Measurements from ENCODE around the gene SFMBT1.

Gene SFMBT1

DNA sequence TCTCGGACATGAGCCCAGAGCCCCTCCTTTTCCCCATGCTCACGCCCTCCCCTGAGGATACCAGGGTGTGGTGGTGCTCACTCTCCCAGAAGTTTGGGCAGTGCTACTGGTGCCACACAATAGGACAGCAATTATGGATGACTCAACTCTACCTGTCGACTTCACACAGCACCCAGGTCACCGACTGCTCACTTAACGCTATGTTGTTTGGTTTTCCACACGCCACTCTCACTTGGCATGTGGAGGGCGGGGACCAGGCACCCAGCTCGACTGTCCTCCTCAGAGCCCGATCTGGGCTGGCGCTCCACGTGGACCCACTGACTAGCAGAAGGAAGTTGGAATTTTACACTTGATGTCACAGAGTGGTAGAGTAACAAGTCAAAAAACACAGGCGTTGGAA is 179.4 kb downstream of the SFMBT1 start:
- Histone ChIP-seq H3K4me3 (ENCODE audit: low read depth, low read length) (no peak overlapping the region), H3K79me2 (peaks cover 2% of the 10 kb centered on the region), H3K4me1 (no peaks in the 10 kb centered on the region), H3K27ac (no peak overlapping the region), H3K27me3 (ENCODE audit: control insufficient read depth, insufficient read depth, low read length) (no peaks in the 10 kb centered on the region), H2AFZ (no peak overlapping the region), H3K9me3 (ENCODE audit: control insufficient read depth, low read length) (no peaks in the 10 kb centered on the region), H3K36me3 (ENCODE audit: control insufficient read depth, insufficient read depth, low read length) (no peaks in the 10 kb centered on the region), H3K4me2 (ENCODE audit: low read length) (no peak overlapping the region), H3K9ac (no peak overlapping the region)
- TF ChIP-seq, protein P1, sequence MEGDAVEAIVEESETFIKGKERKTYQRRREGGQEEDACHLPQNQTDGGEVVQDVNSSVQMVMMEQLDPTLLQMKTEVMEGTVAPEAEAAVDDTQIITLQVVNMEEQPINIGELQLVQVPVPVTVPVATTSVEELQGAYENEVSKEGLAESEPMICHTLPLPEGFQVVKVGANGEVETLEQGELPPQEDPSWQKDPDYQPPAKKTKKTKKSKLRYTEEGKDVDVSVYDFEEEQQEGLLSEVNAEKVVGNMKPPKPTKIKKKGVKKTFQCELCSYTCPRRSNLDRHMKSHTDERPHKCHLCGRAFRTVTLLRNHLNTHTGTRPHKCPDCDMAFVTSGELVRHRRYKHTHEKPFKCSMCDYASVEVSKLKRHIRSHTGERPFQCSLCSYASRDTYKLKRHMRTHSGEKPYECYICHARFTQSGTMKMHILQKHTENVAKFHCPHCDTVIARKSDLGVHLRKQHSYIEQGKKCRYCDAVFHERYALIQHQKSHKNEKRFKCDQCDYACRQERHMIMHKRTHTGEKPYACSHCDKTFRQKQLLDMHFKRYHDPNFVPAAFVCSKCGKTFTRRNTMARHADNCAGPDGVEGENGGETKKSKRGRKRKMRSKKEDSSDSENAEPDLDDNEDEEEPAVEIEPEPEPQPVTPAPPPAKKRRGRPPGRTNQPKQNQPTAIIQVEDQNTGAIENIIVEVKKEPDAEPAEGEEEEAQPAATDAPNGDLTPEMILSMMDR (IDR thresholded peaks at IDR 0.05) = no peak

- Histone ChIP-seq H3K27me3 (ENCODE audit: control insufficient read depth, insufficient read depth, low read length) (no peaks in the 10 kb centered on the region), H3K79me2 (peaks cover 2% of the 10 kb centered on the region), H3K36me3 (ENCODE audit: control insufficient read depth, insufficient read depth, low read length) (no peaks in the 10 kb centered on the region), H2AFZ (no peak overlapping the region), H3K4me3 (ENCODE audit: low read depth, low read length) (no peak overlapping the region), H3K27ac (no peak overlapping the region), H3K9me3 (ENCODE audit: control insufficient read depth, low read length) (no peaks in the 10 kb centered on the region), H3K4me2 (ENCODE audit: low read length) (no peak overlapping the region), H3K9ac (no peak overlapping the region), H3K4me1 (no peaks in the 10 kb centered on the region)
- TF ChIP-seq, protein P1 (IDR thresholded peaks at IDR 0.05) = no peak
Observed at GRCh38 chr3:52865994-52866393, 179.9 kb downstream of the SFMBT1 start.

- Histone ChIP-seq H3K9me3 (ENCODE audit: control insufficient read depth, low read length) (no peaks in the 10 kb centered on the region), H3K4me2 (ENCODE audit: low read length) (no peak overlapping the region), H3K27me3 (ENCODE audit: control insufficient read depth, insufficient read depth, low read length) (no peaks in the 10 kb centered on the region), H3K9ac (no peak overlapping the region), H3K27ac (no peak overlapping the region), H3K36me3 (ENCODE audit: control insufficient read depth, insufficient read depth, low read length) (no peaks in the 10 kb centered on the region), H3K79me2 (peaks cover 2% of the 10 kb centered on the region), H3K4me1 (no peaks in the 10 kb centered on the region), H2AFZ (no peak overlapping the region), H3K4me3 (ENCODE audit: low read depth, low read length) (no peak overlapping the region)
- TF ChIP-seq, protein P1 (IDR thresholded peaks at IDR 0.05) = no peak
Observed at GRCh38 chr3:52860424-52860768, 185.5 kb downstream of the SFMBT1 start.

DNA sequence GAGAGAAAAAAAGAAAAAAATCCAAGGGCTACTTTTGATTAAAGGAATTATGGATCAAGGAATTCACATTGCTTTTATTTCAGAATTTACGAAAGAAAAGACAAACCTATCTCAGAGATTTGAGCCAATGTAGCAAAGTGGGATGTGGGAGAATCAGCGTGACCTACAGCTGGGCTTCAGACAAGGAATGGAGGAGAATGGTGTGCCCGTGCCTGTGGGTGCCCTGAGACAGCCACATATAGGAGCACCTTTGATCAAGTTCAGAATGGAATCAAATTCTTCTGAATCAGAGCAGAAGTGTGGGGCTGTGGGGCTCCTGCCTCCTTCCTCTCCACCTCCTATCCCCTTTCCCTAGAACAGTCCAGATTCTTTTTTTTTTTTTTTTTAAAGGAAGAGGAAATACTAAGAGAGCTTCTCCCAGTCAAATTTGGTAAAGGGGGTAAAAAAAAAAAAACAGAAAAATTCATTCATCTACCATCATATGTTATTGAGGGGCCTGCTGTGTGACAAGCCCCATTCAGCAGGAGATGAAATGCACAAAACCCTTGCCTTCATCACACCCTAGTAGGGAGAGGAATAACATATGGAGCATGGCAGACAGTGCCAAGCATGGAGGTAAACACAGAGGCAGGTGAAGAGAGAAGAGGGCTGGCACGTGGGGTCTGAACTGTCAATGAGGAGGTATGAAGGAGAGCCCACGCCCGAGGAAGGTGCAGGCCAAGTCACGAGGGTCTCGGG is 186.0 kb downstream of the SFMBT1 start:
- TF ChIP-seq, protein P1 (IDR thresholded peaks at IDR 0.05) = no peak
- no peak overlapping the region for H3K27ac ChIP-seq
- no peak overlapping the region for H3K4me3 ChIP-seq (ENCODE audit: low read depth, low read length)

DNA sequence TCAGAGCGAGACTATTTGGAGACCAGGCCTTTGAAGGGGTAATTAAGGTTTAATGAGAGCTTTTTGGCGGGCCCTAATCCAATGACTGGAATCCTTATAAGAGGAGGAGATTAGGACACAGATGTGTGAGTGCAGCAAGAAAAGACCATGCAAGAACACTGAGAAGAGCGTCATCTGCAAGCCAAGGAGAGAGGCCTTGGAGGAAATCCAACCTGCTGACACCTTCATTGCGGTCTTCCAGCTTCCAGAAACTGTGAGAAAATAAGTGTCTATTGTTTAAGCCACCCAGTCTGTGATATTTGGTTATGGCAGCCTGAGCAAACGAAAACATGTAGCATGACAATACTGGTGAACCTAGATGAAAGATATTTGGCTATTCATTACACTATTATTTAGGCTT is 188.0 kb downstream of the SFMBT1 start:
- Histone ChIP-seq H3K27me3 (ENCODE audit: control insufficient read depth, insufficient read depth, low read length) (no peaks in the 10 kb centered on the region), H3K4me3 (ENCODE audit: low read depth, low read length) (no peak overlapping the region), H3K36me3 (ENCODE audit: control insufficient read depth, insufficient read depth, low read length) (no peaks in the 10 kb centered on the region), H2AFZ (no peak overlapping the region), H3K4me1 (no peaks in the 10 kb centered on the region), H3K9ac (no peak overlapping the region), H3K79me2 (no peaks in the 10 kb centered on the region), H3K4me2 (ENCODE audit: low read length) (no peak overlapping the region), H3K27ac (no peak overlapping the region), H3K9me3 (ENCODE audit: control insufficient read depth, low read length) (no peaks in the 10 kb centered on the region)
- TF ChIP-seq, protein P1 (IDR thresholded peaks at IDR 0.05) = no peak

More for the DNA sequence above, 186.0 kb downstream of the SFMBT1 start:
- no peaks in the 10 kb centered on the region for H3K4me1 ChIP-seq
- no peak overlapping the region for H3K9ac ChIP-seq
- H3K27me3 ChIP-seq (ENCODE audit: control insufficient read depth, insufficient read depth, low read length) = no peaks in the 10 kb centered on the region
- H3K9me3 ChIP-seq (ENCODE audit: control insufficient read depth, low read length) = no peaks in the 10 kb centered on the region
- no peaks in the 10 kb centered on the region for H3K36me3 ChIP-seq (ENCODE audit: control insufficient read depth, insufficient read depth, low read length)
- H3K4me2 ChIP-seq (ENCODE audit: low read length) = no peak overlapping the region
- peaks cover 2% of the 10 kb centered on the region for H3K79me2 ChIP-seq
- no peak overlapping the region for H2AFZ ChIP-seq

Data from parathyroid adenoma (tissue), 2 donors.